Measurements from ENCODE around the gene JPT2.

GRCh38 chr16:1645914-1646525, 32.1 kb upstream of the JPT2 start:
- TF ChIP-seq CTCF (IDR thresholded peaks at IDR 0.05 in 8 of 11, conservative IDR thresholded peaks at IDR 0.05 in 3 of 11) (no peak), POLR2A (IDR thresholded peaks at IDR 0.05) (no peak)
